Measurements from ENCODE around the gene TMEM25. TPM values are rescaled to one million over a fixed set of nuclear protein-coding genes. Genes with fewer than 3 reads are reported as not detected.

Gene TMEM25
- total RNA-seq, 1 experiment from 2014 or later = 63.1 TPM

DNA sequence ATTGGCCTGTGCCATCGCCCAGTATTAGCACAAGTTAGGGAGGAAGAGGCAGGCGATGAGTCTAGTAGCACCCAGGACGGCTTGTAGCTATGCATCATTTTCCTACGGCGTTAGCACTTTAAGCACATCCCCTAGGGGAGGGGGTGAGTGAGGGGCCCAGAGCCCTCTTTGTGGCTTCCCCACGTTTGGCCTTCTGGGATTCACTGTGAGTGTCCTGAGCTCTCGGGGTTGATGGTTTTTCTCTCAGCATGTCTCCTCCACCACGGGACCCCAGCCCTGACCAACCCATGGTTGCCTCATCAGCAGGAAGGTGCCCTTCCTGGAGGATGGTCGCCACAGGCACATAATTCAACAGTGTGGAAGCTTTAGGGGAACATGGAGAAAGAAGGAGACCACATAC, 4.3 kb downstream of the TMEM25 start:
- Mint-ChIP-seq H3K9me3 (ENCODE audit: unreplicated experiment) (no peaks in the 10 kb centered on the region), H3K36me3 (ENCODE audit: insufficient read depth, unreplicated experiment) (peaks cover 19% of the 10 kb centered on the region), H3K4me1 (ENCODE audit: low read depth, unreplicated experiment) (peaks cover 33% of the 10 kb centered on the region), H3K27ac (ENCODE audit: unreplicated experiment) (peak overlapping the region; percentile 2), H3K4me3 (ENCODE audit: unreplicated experiment) (no peak overlapping the region), H3K27me3 (ENCODE audit: insufficient read depth, unreplicated experiment) (no peaks in the 10 kb centered on the region)
- Histone ChIP-seq H3K4me1 (peaks cover 26% of the 10 kb centered on the region), H3K36me3 (ENCODE audit: control insufficient read depth, insufficient read depth, low read length) (peaks cover 4% of the 10 kb centered on the region), H3K27me3 (replicated peaks; ENCODE audit: control insufficient read depth, insufficient read depth, low read length) (no peaks in the 10 kb centered on the region), H3K9me3 (no peaks in the 10 kb centered on the region), H3K4me3 (ENCODE audit: low read depth, low read length) (no peak overlapping the region)
- BruUV-seq (replicated peaks) = no TSS peak
- intact Hi-C loops (cut with micrococcal nuclease; ENCODE audit: unreplicated experiment) = loop anchor here (2.0 kb wide), 1 partner anchor 18 kb away; no protein-coding TSS in a partner anchor
- TF ChIP-seq, protein P1, sequence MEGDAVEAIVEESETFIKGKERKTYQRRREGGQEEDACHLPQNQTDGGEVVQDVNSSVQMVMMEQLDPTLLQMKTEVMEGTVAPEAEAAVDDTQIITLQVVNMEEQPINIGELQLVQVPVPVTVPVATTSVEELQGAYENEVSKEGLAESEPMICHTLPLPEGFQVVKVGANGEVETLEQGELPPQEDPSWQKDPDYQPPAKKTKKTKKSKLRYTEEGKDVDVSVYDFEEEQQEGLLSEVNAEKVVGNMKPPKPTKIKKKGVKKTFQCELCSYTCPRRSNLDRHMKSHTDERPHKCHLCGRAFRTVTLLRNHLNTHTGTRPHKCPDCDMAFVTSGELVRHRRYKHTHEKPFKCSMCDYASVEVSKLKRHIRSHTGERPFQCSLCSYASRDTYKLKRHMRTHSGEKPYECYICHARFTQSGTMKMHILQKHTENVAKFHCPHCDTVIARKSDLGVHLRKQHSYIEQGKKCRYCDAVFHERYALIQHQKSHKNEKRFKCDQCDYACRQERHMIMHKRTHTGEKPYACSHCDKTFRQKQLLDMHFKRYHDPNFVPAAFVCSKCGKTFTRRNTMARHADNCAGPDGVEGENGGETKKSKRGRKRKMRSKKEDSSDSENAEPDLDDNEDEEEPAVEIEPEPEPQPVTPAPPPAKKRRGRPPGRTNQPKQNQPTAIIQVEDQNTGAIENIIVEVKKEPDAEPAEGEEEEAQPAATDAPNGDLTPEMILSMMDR (IDR thresholded peaks at IDR 0.05; ENCODE audit: insufficient read depth in 1 of 2, low read depth in 1 of 2, low read length in 1 of 2, severe bottlenecking in 1 of 2, unreplicated experiment in 1 of 2) = no peak
- DNase-seq = no peak
- ChIA-PET POLR2A (no interaction called here), CTCF (no interaction called here)

DNA sequence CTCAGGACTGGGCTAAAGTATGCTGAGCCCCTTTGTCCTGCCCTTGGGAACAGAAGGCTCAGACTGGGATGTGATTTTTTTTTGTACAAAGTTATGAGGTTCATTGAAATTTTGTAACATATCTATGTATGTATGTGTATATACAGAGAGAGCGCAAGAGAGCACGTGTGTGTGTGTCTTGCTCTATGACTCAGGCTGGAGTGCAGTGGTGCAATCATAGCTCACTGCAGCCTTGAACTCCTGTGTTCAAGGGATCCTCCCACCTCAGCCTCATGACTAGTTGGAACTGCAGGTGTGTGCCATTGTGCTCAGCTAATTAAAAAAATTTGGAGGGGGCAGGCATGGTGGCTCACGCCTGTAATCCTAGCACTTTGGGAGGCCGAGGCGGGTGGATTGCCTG, 5.7 kb downstream of the TMEM25 start:
- ChIA-PET CTCF (interaction anchor here (0.9 kb wide), 1 partner anchor 43 kb away, joined by 3 read pairs; no protein-coding TSS in a partner anchor), POLR2A (no interaction called here)
- Histone ChIP-seq H3K36me3 (ENCODE audit: control insufficient read depth, insufficient read depth, low read length) (peaks cover 4% of the 10 kb centered on the region), H3K4me1 (peaks cover 29% of the 10 kb centered on the region), H3K9me3 (no peaks in the 10 kb centered on the region), H3K4me3 (ENCODE audit: low read depth, low read length) (no peak overlapping the region), H3K27me3 (replicated peaks; ENCODE audit: control insufficient read depth, insufficient read depth, low read length) (no peaks in the 10 kb centered on the region)
- TF ChIP-seq, protein P1 (IDR thresholded peaks at IDR 0.05; ENCODE audit: insufficient read depth in 1 of 2, low read depth in 1 of 2, low read length in 1 of 2, severe bottlenecking in 1 of 2, unreplicated experiment in 1 of 2) = no peak
- intact Hi-C loops (cut with micrococcal nuclease; ENCODE audit: unreplicated experiment) = no loop called here
- Mint-ChIP-seq H3K27me3 (ENCODE audit: insufficient read depth, unreplicated experiment) (no peaks in the 10 kb centered on the region), H3K9me3 (ENCODE audit: unreplicated experiment) (no peaks in the 10 kb centered on the region), H3K4me1 (ENCODE audit: low read depth, unreplicated experiment) (peaks cover 37% of the 10 kb centered on the region), H3K4me3 (ENCODE audit: unreplicated experiment) (no peak overlapping the region), H3K27ac (ENCODE audit: unreplicated experiment) (no peak overlapping the region), H3K36me3 (ENCODE audit: insufficient read depth, unreplicated experiment) (peaks cover 14% of the 10 kb centered on the region)
- BruUV-seq (replicated peaks) = no TSS peak
- no peak for DNase-seq

DNA sequence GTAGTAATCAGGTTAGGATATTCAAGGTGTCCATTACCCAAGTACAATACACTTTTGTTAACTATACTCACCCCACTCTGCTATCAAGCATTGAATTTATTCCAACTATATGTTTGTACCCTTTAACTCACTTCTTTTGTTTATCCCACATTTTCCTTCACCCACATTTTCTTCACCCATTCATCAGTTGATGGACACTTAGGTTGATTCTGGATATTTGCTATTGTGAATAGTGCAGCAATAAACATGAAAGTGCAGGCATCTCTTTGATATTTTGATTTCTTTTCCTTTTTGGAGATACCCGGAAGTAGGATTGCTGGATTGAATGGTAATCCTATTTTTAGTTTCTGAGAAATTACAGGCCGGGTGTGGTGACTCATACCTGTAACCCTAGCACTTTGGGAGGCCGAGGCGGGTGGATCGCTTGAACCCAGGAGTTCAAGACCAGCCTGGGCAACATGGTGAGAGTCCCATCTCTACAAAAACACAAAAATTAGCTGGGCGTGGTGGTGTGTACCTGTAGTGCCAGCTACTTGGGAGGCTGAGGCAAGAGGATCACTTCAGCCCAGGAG, 6.5 kb downstream of the TMEM25 start:
- H3K27ac Mint-ChIP-seq (ENCODE audit: unreplicated experiment) = no peak overlapping the region
- H3K4me3 Mint-ChIP-seq (ENCODE audit: unreplicated experiment) = no peak overlapping the region
- no TSS peak for BruUV-seq (replicated peaks)
- H3K27me3 Mint-ChIP-seq (ENCODE audit: insufficient read depth, unreplicated experiment) = no peaks in the 10 kb centered on the region
- Histone ChIP-seq H3K36me3 (ENCODE audit: control insufficient read depth, insufficient read depth, low read length) (peaks cover 4% of the 10 kb centered on the region), H3K4me1 (peaks cover 25% of the 10 kb centered on the region), H3K9me3 (no peaks in the 10 kb centered on the region), H3K27me3 (replicated peaks; ENCODE audit: control insufficient read depth, insufficient read depth, low read length) (no peaks in the 10 kb centered on the region), H3K4me3 (ENCODE audit: low read depth, low read length) (no peak overlapping the region)
- ChIA-PET CTCF (no interaction called here), POLR2A (no interaction called here)
- peaks cover 33% of the 10 kb centered on the region for H3K4me1 Mint-ChIP-seq (ENCODE audit: low read depth, unreplicated experiment)
- peaks cover 14% of the 10 kb centered on the region for H3K36me3 Mint-ChIP-seq (ENCODE audit: insufficient read depth, unreplicated experiment)
- intact Hi-C loops (cut with micrococcal nuclease; ENCODE audit: unreplicated experiment) = no loop called here
- DNase-seq = no peak
- no peaks in the 10 kb centered on the region for H3K9me3 Mint-ChIP-seq (ENCODE audit: unreplicated experiment)
- TF ChIP-seq, protein P1 (IDR thresholded peaks at IDR 0.05; ENCODE audit: insufficient read depth in 1 of 2, low read depth in 1 of 2, low read length in 1 of 2, severe bottlenecking in 1 of 2, unreplicated experiment in 1 of 2) = no peak

Data from Caco-2 (cell line).